Liver (tissue), 9 donors: Measurements from ENCODE around the gene TGFBI. TPM values are rescaled to one million over a fixed set of nuclear protein-coding genes. Genes with fewer than 3 reads are reported as not detected.

Source experiments
- DNase-seq: peaks from one replicate; pipeline ENCODE4 v3.0.0-alpha.2; 2017; ENCODE audit warnings: low spot score
- H3K27ac ChIP-seq, 2 donors: one replicate each; pipeline ENCODE4 v1.7.0; 2013; ENCODE audit warnings: inconsistent platforms in 2 of 2, low read length in 2 of 2, control low read depth in 1 of 2, low read depth in 1 of 2, mild to moderate bottlenecking in 1 of 2
- H3K27me3 ChIP-seq, 4 donors: one replicate each; pipeline versions ENCODE4 v1.6.1 to v1.7.0; 2013; ENCODE audit warnings: low read length in 3 of 4, inconsistent platforms in 1 of 4, mild to moderate bottlenecking in 1 of 4, moderate library complexity in 1 of 4; ENCODE audit not compliant: control insufficient read depth in 4 of 4, insufficient read depth in 4 of 4
- H3K36me3 ChIP-seq, 4 donors: one replicate each; pipeline versions ENCODE4 v1.6.1 to v1.7.0; 2013; ENCODE audit warnings: low read length in 3 of 4, mild to moderate bottlenecking in 3 of 4, low read depth in 1 of 4, moderate library complexity in 1 of 4; ENCODE audit not compliant: control insufficient read depth in 4 of 4, insufficient read depth in 3 of 4
- H3K4me1 ChIP-seq, 4 donors: one replicate each; pipeline versions ENCODE4 v1.6.1 to v1.7.0; 2013; ENCODE audit warnings: low read length in 3 of 4, mild to moderate bottlenecking in 3 of 4, moderate library complexity in 1 of 4; ENCODE audit not compliant: control insufficient read depth in 4 of 4, insufficient read depth in 4 of 4
- H3K4me3 ChIP-seq, 3 donors: one replicate each; pipeline versions ENCODE4 v1.6.1 to v1.7.0; 2013; ENCODE audit warnings: low read length in 3 of 3, control low read depth in 1 of 3, low read depth in 1 of 3, mild to moderate bottlenecking in 1 of 3
- H3K9ac ChIP-seq, 2 donors: one replicate each; pipeline ENCODE4 v1.7.0; 2013; ENCODE audit warnings: low read length in 2 of 2, mild to moderate bottlenecking in 2 of 2, moderate library complexity in 2 of 2, control low read depth in 1 of 2, low read depth in 1 of 2
- H3K9me3 ChIP-seq, 4 donors: one replicate each; pipeline versions ENCODE4 v1.6.1 to v1.7.0; 2013; ENCODE audit warnings: low read length in 3 of 4; ENCODE audit not compliant: control insufficient read depth in 4 of 4
- ATF3 ChIP-seq: IDR thresholded peaks from 2 replicates; pipeline ENCODE4 v1.6.1; 2016; ENCODE audit warnings: antibody characterized with exemption
- EGR1 ChIP-seq, 2 donors: IDR thresholded peaks; 2 replicates each; pipeline ENCODE4 v1.6.1; 2016 to 2018; ENCODE audit warnings: antibody characterized with exemption in 2 of 2, low read depth in 2 of 2
- FOXA1 ChIP-seq: IDR thresholded peaks from 2 replicates; pipeline ENCODE4 v1.6.1; 2016; ENCODE audit warnings: antibody characterized with exemption
- FOXA2 ChIP-seq: IDR thresholded peaks from 2 replicates; pipeline ENCODE4 v1.6.1; 2016; ENCODE audit warnings: antibody characterized with exemption
- HNF4A ChIP-seq, 2 donors: conservative IDR thresholded peaks; 2 replicates each; pipeline ENCODE4 v1.6.1; 2016; ENCODE audit warnings: antibody characterized with exemption in 2 of 2, mild to moderate bottlenecking in 2 of 2
- HNF4G ChIP-seq: IDR thresholded peaks from 2 replicates; pipeline ENCODE4 v1.6.1; 2016; ENCODE audit warnings: antibody characterized with exemption
- JUND ChIP-seq, 2 donors: IDR thresholded peaks; 2 replicates each; pipeline ENCODE4 v1.6.1; 2016; ENCODE audit warnings: antibody characterized with exemption in 2 of 2
- MAX ChIP-seq: IDR thresholded peaks from 2 replicates; pipeline ENCODE4 v1.6.1; 2016; ENCODE audit warnings: antibody characterized with exemption
- NR2F2 ChIP-seq: IDR thresholded peaks from 2 replicates; pipeline ENCODE4 v1.6.1; 2016; ENCODE audit warnings: antibody characterized with exemption
- RAD21 ChIP-seq, 2 donors: IDR thresholded peaks; 2 replicates each; pipeline ENCODE4 v1.6.1; 2016; ENCODE audit warnings: antibody characterized with exemption in 2 of 2, mild to moderate bottlenecking in 2 of 2
- REST ChIP-seq: IDR thresholded peaks from 2 replicates; pipeline ENCODE4 v1.6.1; 2016; ENCODE audit warnings: antibody characterized with exemption, mild to moderate bottlenecking
- RXRA ChIP-seq, 2 donors: IDR thresholded peaks; 2 replicates each; pipeline ENCODE4 v1.6.1; 2017 to 2018; ENCODE audit warnings: antibody characterized with exemption in 2 of 2, mild to moderate bottlenecking in 1 of 2
- SP1 ChIP-seq: IDR thresholded peaks from 2 replicates; pipeline ENCODE4 v1.6.1; 2018; ENCODE audit warnings: antibody characterized with exemption, mild to moderate bottlenecking
- TAF1 ChIP-seq: conservative IDR thresholded peaks from 2 replicates; pipeline ENCODE4 v1.6.1; 2016; ENCODE audit warnings: antibody characterized with exemption, mild to moderate bottlenecking
- YY1 ChIP-seq: IDR thresholded peaks from 2 replicates; pipeline ENCODE4 v1.6.1; 2016; ENCODE audit warnings: antibody characterized with exemption, mild to moderate bottlenecking
- ZBTB33 ChIP-seq: IDR thresholded peaks from 2 replicates; pipeline ENCODE4 v1.6.1; 2016; ENCODE audit warnings: antibody characterized with exemption
- WGBS: extraction: QIAGEN DNeasy Blood & Tissue Kit; methylation state at CpG from one replicate; pipeline ENCODE4 v1.1.7; 2013; 5-methylcytosine and 5-hydroxymethylcytosine counted together
- polyA plus RNA-seq, 2 donors: library from polyadenylated mRNA; stranded (reverse) in 1 of 2; unstranded in 1 of 2; fragments of 200-250 nt in 1 of 2; fragments of >200 nt in 1 of 2; fragmentation: Nextera tagmentation in 1 of 2; extraction: Ambion mirVana in 1 of 2; gene quantifications; one replicate each; pipeline versions ENCODE4 v1.2.1 to v1.2.3, GENCODE V29; 2013 to 2015
- total RNA-seq, 2 donors: library from RNA; depleted of rRNA; stranded (reverse); fragments of >200 nt; gene quantifications; one replicate each; pipeline ENCODE4 v1.2.3, GENCODE V29; 2014
- donor health status: healthy.
- donor health status: healthy.
- donor health status: healthy.
- donor health status: healthy.
- donor health status: healthy.

TGFBI gene
- total and polyA plus RNA-seq, 4 donors: 33.7 to 144 (median 44.1) TPM

- H3K9ac ChIP-seq: no peak overlapping the region
- no peak overlapping the region for H3K4me3 ChIP-seq
- peaks cover 0 to 15% (median 4%) of the 10 kb centered on the region in 4 donors for H3K4me1 ChIP-seq
- H3K27ac ChIP-seq: no peak overlapping the region
- no peak for DNase-seq
- no peaks in the 10 kb centered on the region for H3K36me3 ChIP-seq
- no peaks in the 10 kb centered on the region for H3K27me3 ChIP-seq
- TF ChIP-seq ATF3 (no peak), YY1 (no peak), FOXA1 (no peak), REST (no peak), NR2F2 (peak; percentile 98), RAD21 (IDR thresholded peaks at IDR 0.05) (peak in 1 of 2 donors; percentile 17), TAF1 (no peak), HNF4A (conservative IDR thresholded peaks at IDR 0.05) (no peak), MAX (no peak), RXRA (IDR thresholded peaks at IDR 0.05) (peak; percentile 25 to 49), JUND (IDR thresholded peaks at IDR 0.05) (no peak), HNF4G (no peak), SP1 (peak; percentile 23), EGR1 (IDR thresholded peaks at IDR 0.05; ENCODE audit: low read depth in 2 of 2) (no peak)
- no peaks in the 10 kb centered on the region for H3K9me3 ChIP-seq
- 63% methylated on average over 8 of the region's 8 CpGs for WGBS
These were observed 75.6 kb downstream of the TGFBI start for GRCh38 chr5:136104306-136104965.

GRCh38 chr5:136106351-136107031 is 77.7 kb downstream of the TGFBI start:
- no peak for TF ChIP-seq TAF1
- TF ChIP-seq ZBTB33: no peak
- no peak for TF ChIP-seq FOXA2

More at GRCh38 chr5:136106351-136107031, 77.7 kb downstream of the TGFBI start:
- Histone ChIP-seq H3K36me3 (no peaks in the 10 kb centered on the region), H3K9me3 (no peaks in the 10 kb centered on the region), H3K4me3 (no peak overlapping the region), H3K9ac (no peak overlapping the region), H3K27me3 (no peaks in the 10 kb centered on the region), H3K27ac (no peak overlapping the region), H3K4me1 (peaks cover 0 to 15% (median 4%) of the 10 kb centered on the region in 4 donors)
- 93% methylated on average over 6 of the region's 6 CpGs for WGBS
- no peak for DNase-seq
